HPDE6-E6E7 (cell line): ENCODE results near the gene OS9.
A peak's percentile ranks its signal among the peaks of the same experiment; 100 is the strongest.

Experiments used
- DNase-seq: peaks from one replicate; pipeline ENCODE4 v3.0.0; 2011; ENCODE audit warnings: missing footprints; ENCODE audit errors: extremely low spot score

OS9 gene

GRCh38 chr12:57735952-57736740 is 42.2 kb downstream of the OS9 start:
- DNase-seq, result no peak

GRCh38 chr12:57736741-57737466 is 43.0 kb downstream of the OS9 start:
- DNase-seq, result no peak

GRCh38 chr12:57737467-57738460 is 43.8 kb downstream of the OS9 start:
- DNase-seq, result no peak

GRCh38 chr12:57738661-57739237 is 44.8 kb downstream of the OS9 start, which contains the start of gene AGAP2:
Gene AGAP2, minus strand, starts transcription at chr12:57738742. Its CDS starts 496 bp downstream, at chr12:57738246.
- no peak for DNase-seq

- no peak for DNase-seq
Observed at GRCh38 chr12:57739387-57739786, 45.5 kb downstream of the OS9 start.

GRCh38 chr12:57739914-57740538 is 46.1 kb downstream of the OS9 start:
- DNase-seq, result no peak

- DNase-seq, result no peak
Observed at GRCh38 chr12:57740656-57741412, 46.9 kb downstream of the OS9 start.

GRCh38 chr12:57741413-57741789 is 47.5 kb downstream of the OS9 start:
- DNase-seq, result no peak

- DNase-seq, result no peak
Observed at GRCh38 chr12:57741844-57742738, 48.2 kb downstream of the OS9 start.

- DNase-seq, result no peak
Observed at GRCh38 chr12:57743769-57744168, 49.8 kb downstream of the OS9 start.

GRCh38 chr12:57744194-57744776 is 50.4 kb downstream of the OS9 start:
- DNase-seq, result no peak

- DNase-seq, result peak; percentile 97
Observed at GRCh38 chr12:57744777-57745484, 51.0 kb downstream of the OS9 start, which contains the start of gene TSPAN31. Gene TSPAN31, plus strand, starts transcription at chr12:57745039. Its CDS starts 116 bp downstream, at chr12:57745155.

GRCh38 chr12:57745485-57745881 is 51.6 kb downstream of the OS9 start:
- no peak for DNase-seq

- no peak for DNase-seq
Observed at GRCh38 chr12:57746025-57746424, 52.1 kb downstream of the OS9 start.

GRCh38 chr12:57749061-57749460 is 55.1 kb downstream of the OS9 start:
- DNase-seq, result no peak

GRCh38 chr12:57750561-57751431 is 56.9 kb downstream of the OS9 start:
- no peak for DNase-seq

GRCh38 chr12:57751432-57751787 is 57.5 kb downstream of the OS9 start:
- no peak for DNase-seq
